OCI-LY7 (cell line): ENCODE results near the gene MAP3K8. TPM values are rescaled to one million over a fixed set of nuclear protein-coding genes. Genes with fewer than 3 reads are reported as not detected.

ENCODE experiments used
- BruUV-seq: library from RNA; stranded (reverse); fragments of 400-500 nt; replicated peaks from 2 replicates; lab custom pipeline; 2021; lab: Mats Ljungman, UMichigan
- CTCF ChIA-PET: fragments of 300-600 bp; sonication (Branson Sonifier 250); formaldehyde crosslinking; loops from one replicate; lab custom pipeline; 2022; ENCODE audit warnings: antibody characterized with exemption; ENCODE audit not compliant: unreplicated experiment; lab: Charles Lee
- POLR2A ChIA-PET: fragments of 300-600 bp; sonication (Branson Sonifier 250); formaldehyde crosslinking; loops from one replicate; lab custom pipeline; 2022; ENCODE audit warnings: antibody characterized with exemption; lab: Charles Lee
- DNase-seq: peaks from one replicate; pipeline ENCODE4 v3.0.0-alpha.2; 2015; ENCODE audit warnings: low spot score
- H2AFZ ChIP-seq: fragments of 200-600 bp; sonication (generic), shearing (Covaris generic); 2 replicates; pipeline ENCODE4 v1.6.1; 2014; ENCODE audit warnings: mild to moderate bottlenecking, antibody characterized with exemption, low read length, moderate library complexity
- H3K27ac ChIP-seq: fragments of 200-600 bp; sonication (generic); 2 replicates; pipeline ENCODE4 v1.5.1; 2014; ENCODE audit warnings: mixed run types, low read depth, mild to moderate bottlenecking, moderate library complexity, low read length, inconsistent platforms; ENCODE audit not compliant: poor library complexity, severe bottlenecking
- H3K36me3 ChIP-seq: fragments of 200-600 bp; sonication (generic); 2 replicates; pipeline ENCODE4 v1.6.1; 2014; ENCODE audit warnings: mild to moderate bottlenecking, antibody characterized with exemption, low read length, moderate library complexity, mixed read lengths; ENCODE audit not compliant: insufficient read depth
- H3K4me1 ChIP-seq: fragments of 200-600 bp; sonication (generic); 2 replicates; pipeline ENCODE4 v1.5.1; 2014; ENCODE audit warnings: mild to moderate bottlenecking, low read length; ENCODE audit not compliant: insufficient read depth, poor library complexity, severe bottlenecking
- H3K4me2 ChIP-seq: fragments of 200-600 bp; sonication (generic); 2 replicates; pipeline ENCODE4 v1.6.1; 2014; ENCODE audit warnings: mild to moderate bottlenecking, low read length
- H3K4me3 ChIP-seq: fragments of 200-600 bp; sonication (generic); 2 replicates; pipeline ENCODE4 v1.5.1; 2014; ENCODE audit warnings: mild to moderate bottlenecking, low read depth, low read length; ENCODE audit not compliant: poor library complexity, severe bottlenecking
- H3K79me2 ChIP-seq: fragments of 200-600 bp; sonication (generic); 2 replicates; pipeline ENCODE4 v1.6.1; 2016; ENCODE audit warnings: low read depth, mild to moderate bottlenecking, low read length, moderate library complexity, mixed read lengths; ENCODE audit not compliant: insufficient read depth
- H3K9me2 ChIP-seq: fragments of 200-600 bp; sonication (generic); 2 replicates; pipeline ENCODE4 v1.6.1; 2016; ENCODE audit warnings: mild to moderate bottlenecking, low read length, mixed read lengths; ENCODE audit not compliant: insufficient read depth
- H3K9me3 ChIP-seq: fragments of 200-600 bp; sonication (generic); 2 replicates; pipeline ENCODE4 v1.6.1; 2014; ENCODE audit warnings: mild to moderate bottlenecking, mixed run types, low read length, mixed read lengths
- H4K20me1 ChIP-seq: fragments of 200-600 bp; sonication (generic); 2 replicates; pipeline ENCODE4 v1.6.1; 2014; ENCODE audit warnings: mild to moderate bottlenecking, antibody characterized with exemption, low read length, moderate library complexity, mixed read lengths; ENCODE audit not compliant: insufficient read depth
- CTCF ChIP-seq: fragments of 200-600 bp; sonication (generic); conservative IDR thresholded peaks from 2 replicates; pipeline ENCODE4 v1.5.1; 2014; ENCODE audit warnings: mild to moderate bottlenecking, antibody characterized with exemption, low read length, moderate library complexity, mixed read lengths
- EZH2phosphoT487 ChIP-seq: fragments of 200-600 bp; sonication (generic); IDR thresholded peaks from 2 replicates; pipeline ENCODE4 v1.6.1; 2018; ENCODE audit warnings: low read depth, borderline replicate concordance, mild to moderate bottlenecking, mixed run types, antibody characterized with exemption, low read length, moderate library complexity, mixed read lengths
- intact Hi-C: fragments of 100-400 bp; cut with micrococcal nuclease; formaldehyde crosslinking; loops from one replicate; pipeline ENCODE4 v1.10.0; 2022; ENCODE audit not compliant: unreplicated experiment
- total RNA-seq, 2 experiments: library from RNA; depleted of rRNA in 1 of 2; stranded (reverse); fragments of >200 nt in 1 of 2; shearing (Covaris generic) in 1 of 2; gene quantifications; 2 replicates each; pipeline ENCODE4 v1.2.3, GENCODE V29; 2014 to 2022

Gene MAP3K8
- total RNA-seq, 2 experiments from 2014 or later: 10.8 to 21.9 TPM

GRCh38 chr10:30436191-30436611 lies 2.2 kb downstream of the MAP3K8 start:
- H3K9me3 ChIP-seq: no peaks in the 10 kb centered on the region
- peaks cover 21% of the 10 kb centered on the region for H3K36me3 ChIP-seq
- TF ChIP-seq CTCF: no peak
- TF ChIP-seq EZH2phosphoT487: no peak
- H3K79me2 ChIP-seq: peaks cover 45% of the 10 kb centered on the region
- H3K4me3 ChIP-seq: peak overlapping the region; percentile 94
- no peaks in the 10 kb centered on the region for H3K9me2 ChIP-seq
- H4K20me1 ChIP-seq: no peaks in the 10 kb centered on the region
- H2AFZ ChIP-seq: 0 out of 2 replicates have a peak overlapping the region, but pooled peaks have one; percentile 12
- ChIA-PET POLR2A (interaction anchor here (0.7 to 4.0 kb wide), 9 partner anchors 8 to 268 kb away, joined by 3 to 29 read pairs (median 14); no protein-coding TSS in a partner anchor), CTCF (no interaction called here)
- intact Hi-C loops: loop anchor here (2.0 kb wide), 2 partner anchors 53 to 269 kb away; no protein-coding TSS in a partner anchor
- peaks cover 48% of the 10 kb centered on the region for H3K4me1 ChIP-seq
- no TSS peak for BruUV-seq
- H3K27ac ChIP-seq: peak overlapping the region; percentile 67
- DNase-seq: no peak
- H3K4me2 ChIP-seq: peak overlapping the region; percentile 91

GRCh38 chr10:30436671-30437030 lies 2.7 kb downstream of the MAP3K8 start:
- no peaks in the 10 kb centered on the region for H3K9me2 ChIP-seq
- no peaks in the 10 kb centered on the region for H3K9me3 ChIP-seq
- no TSS peak for BruUV-seq
- H3K4me3 ChIP-seq: peak overlapping the region; percentile 94
- H3K36me3 ChIP-seq: peaks cover 24% of the 10 kb centered on the region
- ChIA-PET POLR2A (interaction anchor here (0.7 to 4.0 kb wide), 14 partner anchors 9 to 268 kb away, joined by 3 to 29 read pairs (median 8); no protein-coding TSS in a partner anchor), CTCF (interaction anchor here (0.8 kb wide), 1 partner anchor 57 kb away, joined by 3 read pairs; no protein-coding TSS in a partner anchor)
- H3K4me2 ChIP-seq: peak overlapping the region; percentile 91
- peaks cover 45% of the 10 kb centered on the region for H3K79me2 ChIP-seq
- H2AFZ ChIP-seq: peak overlapping the region; percentile 53
- DNase-seq: no peak
- no peak for TF ChIP-seq EZH2phosphoT487
- no peak for TF ChIP-seq CTCF
- intact Hi-C loops: loop anchor here (1.0 to 2.0 kb wide), 4 partner anchors 20 to 268 kb away; no protein-coding TSS in a partner anchor
- peak overlapping the region; percentile 67 for H3K27ac ChIP-seq
- peaks cover 43% of the 10 kb centered on the region for H3K4me1 ChIP-seq
- no peaks in the 10 kb centered on the region for H4K20me1 ChIP-seq
